ENCODE results near the gene F2R. TPM values are rescaled to one million over a fixed set of nuclear protein-coding genes. Genes with fewer than 3 reads are reported as not detected.

Gene F2R
- total and polyA plus RNA-seq, 2 of the 4 experiments (the other 2 are of a cell fraction) = 85.7 to 147 TPM

DNA sequence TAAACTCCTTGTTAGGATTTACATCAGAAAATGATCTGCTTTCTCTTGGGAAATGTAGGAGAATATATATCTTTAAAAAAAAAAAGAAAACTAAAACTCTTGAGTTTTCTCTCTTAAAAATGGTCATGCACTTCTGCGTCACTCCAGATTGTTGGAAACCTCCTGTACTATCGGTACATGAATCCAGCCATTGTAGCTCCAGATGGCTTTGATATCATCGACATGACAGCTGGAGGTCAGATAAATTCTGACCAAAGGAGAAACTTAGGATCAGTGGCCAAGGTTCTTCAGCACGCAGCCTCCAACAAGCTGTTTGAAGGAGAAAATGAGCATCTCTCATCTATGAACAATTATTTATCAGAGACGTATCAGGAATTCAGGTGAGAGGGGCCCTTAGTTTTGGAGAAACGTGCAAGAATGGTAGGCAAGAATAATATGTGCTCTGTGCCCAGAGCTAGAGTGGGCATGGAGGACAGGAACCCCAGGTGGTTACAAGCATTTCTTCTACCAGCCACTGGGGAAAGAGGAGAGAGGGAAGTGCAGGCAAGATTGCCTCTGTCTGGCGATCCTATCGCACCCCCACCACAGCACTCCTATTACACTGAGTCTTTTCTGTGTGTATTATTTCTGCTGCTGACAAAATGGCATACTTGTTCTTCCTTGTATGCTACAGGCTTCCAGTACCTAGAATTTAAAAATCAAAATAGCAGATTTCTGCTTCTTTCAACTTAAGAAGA lies 41.4 kb upstream of the F2R start:
- TF ChIP-seq MXI1 (IDR thresholded peaks at IDR 0.05; ENCODE audit: borderline replicate concordance, low read depth, low read length) (no peak), RAD21 (IDR thresholded peaks at IDR 0.05; ENCODE audit: low read length) (no peak), BHLHE40 (IDR thresholded peaks at IDR 0.05; ENCODE audit: low read depth, low read length) (no peak), MAFK (IDR thresholded peaks at IDR 0.05; ENCODE audit: low read depth, low read length) (no peak), POLR2A (IDR thresholded peaks at IDR 0.05; ENCODE audit: low read depth, low read length) (no peak), MAZ (IDR thresholded peaks at IDR 0.05; ENCODE audit: borderline replicate concordance, low read depth, low read length) (no peak), FOS (IDR thresholded peaks at IDR 0.05; ENCODE audit: low read depth, low read length) (no peak), NFE2L2 (IDR thresholded peaks at IDR 0.05; ENCODE audit: low read depth, low read length) (no peak), RFX5 (IDR thresholded peaks at IDR 0.05; ENCODE audit: low read depth, low read length) (no peak)
- no peak overlapping the region for H3K4me3 ChIP-seq (ENCODE audit: insufficient read depth, low read depth, low read length)
- H2BK15ac ChIP-seq (ENCODE audit: low read depth, low read length) = peak overlapping the region; percentile 65
- ChIA-PET CTCF (interaction anchor here (1.1 kb wide), 1 partner anchor 100 kb away, joined by 3 read pairs; no protein-coding TSS in a partner anchor), POLR2A (ENCODE audit: unreplicated experiment) (no interaction called here)
- no peak overlapping the region for H3K27ac ChIP-seq (ENCODE audit: insufficient read depth, low read length)
- WGBS, 2 experiments (ENCODE audit: extremely low coverage in 2 of 2, insufficient read length in 1 of 2) = no CpG with 5 or more reads among the region's 8 CpGs
- peak overlapping the region; percentile 34; the same call in 1 of the 2 replicates for H3K4ac ChIP-seq (ENCODE audit: low read depth, low read length)
- no peaks in the 10 kb centered on the region for H3K79me1 ChIP-seq (ENCODE audit: low read depth in 1 of 2, low read length in 2 of 2)
- no peak overlapping the region for H3K4me2 ChIP-seq (ENCODE audit: low read depth, low read length)
- H4K91ac ChIP-seq (ENCODE audit: insufficient read depth, low read depth, low read length) = peak overlapping the region; percentile 84; the same call in 1 of the 2 replicates
- H2BK5ac ChIP-seq (ENCODE audit: low read depth, low read length, poor library complexity, severe bottlenecking) = no peak overlapping the region
- H2BK20ac ChIP-seq (ENCODE audit: low read depth, low read length) = peak overlapping the region; percentile 57
- no peak overlapping the region for H2AK9ac ChIP-seq (replicated peaks; ENCODE audit: low read depth, low read length, poor library complexity)
- H3K27me3 ChIP-seq (ENCODE audit: control insufficient read depth, insufficient read depth, low read length) = no peaks in the 10 kb centered on the region
- no peaks in the 10 kb centered on the region for H3K36me3 ChIP-seq (ENCODE audit: control insufficient read depth, insufficient read depth, low read length)
- in situ Hi-C loops (cut with MboI; ENCODE audit: low sequenced_read_pairs) (no loop called here), dilution Hi-C loops (cut with HindIII; ENCODE audit: low sequenced_read_pairs, unreplicated experiment) (no loop called here), intact Hi-C loops (cut with micrococcal nuclease) (no loop called here)
- H3K9ac ChIP-seq (ENCODE audit: low read depth, low read length) = no peak overlapping the region
- H3K56ac ChIP-seq (ENCODE audit: extremely low read depth, insufficient read depth, low read length) = no peak overlapping the region
- H3K23ac ChIP-seq (ENCODE audit: low read depth, low read length) = no peak overlapping the region
- no peak overlapping the region for H2AFZ ChIP-seq (replicated peaks; ENCODE audit: low read length, poor library complexity)
- peaks cover 7% of the 10 kb centered on the region for H3K4me1 ChIP-seq (ENCODE audit: control insufficient read depth, insufficient read depth, low read length)
- no peaks in the 10 kb centered on the region for H4K20me1 ChIP-seq (ENCODE audit: insufficient read depth, low read length)
- H3K9me3 ChIP-seq (ENCODE audit: control insufficient read depth, insufficient read depth, low read length) = no peaks in the 10 kb centered on the region
- no peak for DNase-seq
- H2BK120ac ChIP-seq (ENCODE audit: low read depth, low read length) = peak overlapping the region; percentile 54
- peaks cover 5% of the 10 kb centered on the region; the same call in 1 of the 2 replicates for H3K9me1 ChIP-seq (ENCODE audit: insufficient read depth, low read length)
- BruUV-seq (replicated peaks) = no TSS peak
- ATAC-seq (ENCODE audit: low read depth) = no peak
- H3K14ac ChIP-seq (replicated peaks; ENCODE audit: low read depth, low read length) = 0 out of 2 replicates have a peak overlapping the region, but pooled peaks have one; percentile 1
- H4K8ac ChIP-seq (ENCODE audit: low read depth in 2 of 2, low read length in 2 of 2) = no peak overlapping the region
- H4K5ac ChIP-seq (ENCODE audit: low read depth, low read length) = peak overlapping the region; percentile 48; the same call in 1 of the 2 replicates
- peak overlapping the region; percentile 93 for H2AK5ac ChIP-seq (ENCODE audit: low read depth, low read length)
- H3K18ac ChIP-seq (ENCODE audit: low read depth, low read length) = peak overlapping the region; percentile 62; the same call in 1 of the 2 replicates

Data from IMR-90 (cell line).